Stomach smooth muscle (tissue), 2 donors: ENCODE measurements around the gene MSLN.
"Not testable (repeated sequence)": the region's sequence is repeated elsewhere in the genome, so short reads cannot be mapped to it uniquely, and the experiment has no call there.

Experiments used
- H3K27ac ChIP-seq: one replicate; pipeline ENCODE4 v1.7.0; 2013; ENCODE audit warnings: mild to moderate bottlenecking, low read length, inconsistent platforms
- H3K27me3 ChIP-seq, 2 donors: one replicate each; pipeline ENCODE4 v1.7.0; 2013; ENCODE audit warnings: low read length in 2 of 2; ENCODE audit not compliant: insufficient read depth in 2 of 2, control insufficient read depth in 1 of 2
- H3K36me3 ChIP-seq, 2 donors: one replicate each; pipeline ENCODE4 v1.7.0; 2013; ENCODE audit warnings: low read length in 2 of 2; ENCODE audit not compliant: control insufficient read depth in 2 of 2, insufficient read depth in 2 of 2
- H3K4me1 ChIP-seq: one replicate; pipeline ENCODE4 v1.7.0; 2013; ENCODE audit warnings: low read length; ENCODE audit not compliant: control insufficient read depth, insufficient read depth
- H3K4me3 ChIP-seq, 2 donors: one replicate each; pipeline ENCODE4 v1.7.0; 2013; ENCODE audit warnings: low read length in 2 of 2
- H3K9ac ChIP-seq, 2 donors: one replicate each; pipeline ENCODE4 v1.7.0; 2013; ENCODE audit warnings: low read length in 2 of 2, mild to moderate bottlenecking in 1 of 2
- H3K9me3 ChIP-seq, 2 donors: one replicate each; pipeline ENCODE4 v1.7.0; 2013; ENCODE audit warnings: low read length in 2 of 2; ENCODE audit not compliant: control insufficient read depth in 2 of 2
- donor health status: healthy.
- donor health status: Pancreatic carcinoma.

The MSLN gene

DNA sequence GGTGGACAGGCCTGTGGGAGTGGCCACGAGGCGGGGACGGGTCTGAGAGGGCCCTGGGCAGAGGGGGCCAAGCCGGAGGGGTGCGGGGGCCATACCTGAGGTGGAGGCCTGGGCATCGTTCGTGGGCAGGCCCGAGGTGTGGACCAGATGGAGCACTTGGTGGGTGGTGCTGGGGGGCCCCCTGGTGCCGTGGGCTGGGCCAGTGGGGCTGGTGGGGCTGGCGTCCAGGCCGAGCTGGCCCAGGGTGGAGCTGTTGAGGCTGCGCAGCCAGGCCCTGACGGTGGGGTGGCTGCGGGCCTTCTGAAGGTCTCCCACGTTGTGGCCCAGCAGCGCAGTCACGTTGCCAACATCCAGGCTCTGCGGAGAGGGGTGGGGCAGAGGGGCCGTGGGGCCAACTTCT lies 9.4 kb downstream of the MSLN start:
- Histone ChIP-seq H3K9ac (no peak overlapping the region), H3K4me3 (no peak overlapping the region), H3K4me1 (no peaks in the 10 kb centered on the region), H3K27ac (no peak overlapping the region), H3K9me3 (no peaks in the 10 kb centered on the region), H3K36me3 (no peaks in the 10 kb centered on the region), H3K27me3 (peaks cover 4 to 15% of the 10 kb centered on the region in 2 donors)

DNA sequence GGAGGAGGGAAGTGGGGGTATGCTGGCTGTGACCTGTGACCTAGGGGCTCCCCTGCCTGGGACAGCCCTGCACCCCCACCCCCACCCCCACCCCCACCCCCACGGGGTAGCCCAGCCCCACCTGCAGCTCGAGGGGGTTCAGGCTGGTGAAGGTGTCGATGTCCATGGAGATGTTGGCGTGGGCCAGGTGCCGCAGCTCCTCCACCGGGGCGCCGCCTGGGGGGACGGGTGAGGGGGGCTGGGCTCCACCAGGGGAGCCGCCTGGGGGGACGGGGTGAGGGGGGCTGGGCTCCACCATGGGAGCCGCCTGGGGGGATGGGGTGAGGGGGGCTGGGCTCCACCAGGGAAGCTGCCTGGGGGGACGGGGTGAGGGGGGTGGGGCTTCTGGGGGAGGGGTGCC lies 9.9 kb downstream of the MSLN start:
- H3K9ac ChIP-seq = no peak overlapping the region
- H3K27ac ChIP-seq = no peak overlapping the region
- H3K9me3 ChIP-seq = no peaks in the 10 kb centered on the region
- no peaks in the 10 kb centered on the region for H3K36me3 ChIP-seq
- H3K27me3 ChIP-seq = peaks cover 7 to 15% of the 10 kb centered on the region in 2 donors
- no peak overlapping the region for H3K4me3 ChIP-seq
- H3K4me1 ChIP-seq = no peaks in the 10 kb centered on the region

- Histone ChIP-seq H3K27me3 (peaks cover 8 to 15% of the 10 kb centered on the region in 2 donors), H3K4me3 (no peak overlapping the region), H3K27ac (no peak overlapping the region), H3K36me3 (no peaks in the 10 kb centered on the region), H3K9ac (no peak overlapping the region), H3K9me3 (no peaks in the 10 kb centered on the region), H3K4me1 (no peaks in the 10 kb centered on the region)
Measured at GRCh38 chr16:772959-773358, 12.4 kb downstream of the MSLN start.

DNA sequence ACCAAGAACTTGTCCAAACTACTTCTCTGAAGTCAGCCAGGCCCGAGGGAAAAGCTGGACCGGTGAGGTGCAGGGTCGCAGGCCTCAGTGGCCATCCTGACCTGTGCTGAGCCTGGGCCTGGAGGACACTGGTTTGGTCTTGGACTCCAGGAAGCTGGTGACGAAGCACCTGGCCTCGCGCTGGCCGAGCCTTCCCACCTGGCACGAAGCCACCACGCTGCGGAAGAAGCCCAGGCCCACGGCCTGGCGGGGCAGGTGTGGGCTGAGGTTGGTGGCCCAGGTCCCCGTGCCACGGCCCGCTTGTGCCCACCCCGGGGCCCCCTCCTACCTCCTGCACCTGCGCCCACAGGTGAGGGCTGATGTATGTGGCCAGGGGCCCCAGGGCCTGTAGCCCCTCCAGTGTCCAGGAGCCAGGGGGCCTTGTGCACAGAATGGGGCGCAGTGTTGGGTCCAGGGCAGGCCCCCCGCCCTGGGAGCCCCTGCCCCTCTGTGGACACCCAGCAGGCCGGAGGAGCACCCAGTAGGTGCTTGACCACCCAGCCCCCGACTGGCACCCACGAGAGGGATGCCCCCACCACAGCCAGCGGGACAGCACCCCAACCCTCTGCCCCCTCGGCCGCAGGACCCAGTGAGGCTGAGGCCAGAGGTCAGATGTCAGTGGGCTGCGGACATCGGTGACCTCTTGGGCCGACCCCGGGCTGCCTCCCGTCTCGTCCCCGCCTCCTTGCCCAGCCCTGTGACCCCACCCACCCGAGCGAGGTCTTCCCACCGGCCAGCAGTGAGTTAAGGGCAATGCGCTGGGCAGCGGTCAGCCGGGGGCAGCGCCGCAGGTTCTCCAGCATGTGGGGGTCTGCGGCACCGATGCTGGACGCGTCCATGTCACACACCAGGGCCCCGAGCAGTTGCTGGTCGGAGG lies 13.8 kb downstream of the MSLN start:
- peaks cover 10 to 17% of the 10 kb centered on the region in 2 donors for H3K27me3 ChIP-seq
- no peak overlapping the region for H3K9ac ChIP-seq

DNA sequence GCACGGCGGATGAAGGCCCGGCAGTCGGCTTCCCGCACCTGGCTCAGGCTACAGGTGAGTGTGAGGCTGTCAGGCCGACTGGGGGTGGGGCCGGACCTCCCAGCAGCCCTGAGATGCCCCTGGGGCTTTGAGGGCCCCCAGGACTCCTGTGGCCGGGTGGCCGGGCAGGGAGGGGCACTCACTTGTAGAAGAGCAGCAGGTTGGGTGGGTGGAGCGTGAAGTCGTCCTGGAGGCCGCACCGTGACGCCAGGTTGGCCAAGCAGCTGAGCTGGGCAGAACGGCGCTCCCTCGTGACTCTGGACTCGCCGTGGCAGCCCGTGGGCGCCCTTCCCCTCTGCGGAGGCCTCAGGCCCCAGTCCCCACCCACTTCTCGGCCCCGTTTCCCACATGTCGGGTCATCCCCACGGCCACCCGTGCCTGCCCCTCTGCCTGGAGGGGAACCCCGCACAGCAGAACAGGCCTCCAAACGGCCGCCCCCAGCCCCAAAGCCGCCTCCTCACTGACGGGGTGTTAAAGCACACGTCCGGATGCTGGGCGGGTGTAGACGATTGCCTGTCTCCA lies 14.8 kb downstream of the MSLN start:
- Histone ChIP-seq H3K36me3 (no peaks in the 10 kb centered on the region), H3K4me3 (no peak overlapping the region), H3K9ac (no peak overlapping the region), H3K9me3 (no peaks in the 10 kb centered on the region), H3K4me1 (no peaks in the 10 kb centered on the region), H3K27ac (no peak overlapping the region), H3K27me3 (peaks cover 11 to 15% of the 10 kb centered on the region in 2 donors)

More for the DNA sequence above, 13.8 kb downstream of the MSLN start:
- no peak overlapping the region for H3K4me3 ChIP-seq
- no peak overlapping the region for H3K27ac ChIP-seq
- H3K4me1 ChIP-seq = no peaks in the 10 kb centered on the region
- H3K36me3 ChIP-seq = no peaks in the 10 kb centered on the region
- H3K9me3 ChIP-seq = no peaks in the 10 kb centered on the region

GRCh38 chr16:776298-776697 lies 15.8 kb downstream of the MSLN start:
- H3K4me3 ChIP-seq, H3K9ac ChIP-seq, H3K36me3 ChIP-seq, H3K9me3 ChIP-seq, H3K4me1 ChIP-seq, H3K27ac ChIP-seq: not testable (repeated sequence)
- H3K27me3 ChIP-seq = peaks cover 21 to 22% of the 10 kb centered on the region in 2 donors

DNA sequence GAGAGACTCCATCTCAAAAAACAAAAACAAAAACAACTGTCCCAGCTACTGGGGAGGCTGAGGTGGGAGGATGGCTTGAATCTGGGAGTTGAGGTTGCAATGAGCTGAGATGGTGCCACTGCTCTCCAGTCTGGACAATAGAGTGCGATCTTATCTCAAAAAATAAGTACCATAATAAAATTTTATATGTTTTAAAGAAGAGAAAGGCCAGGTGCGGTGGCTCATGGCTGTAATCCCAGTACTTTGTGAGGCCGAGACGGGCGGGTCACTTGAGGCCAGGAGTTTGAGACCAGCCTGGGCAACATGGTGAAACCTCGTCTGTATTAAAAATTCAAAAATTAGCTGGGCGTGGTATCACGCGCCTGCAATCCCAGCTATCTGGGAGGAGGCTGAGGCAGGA lies 16.3 kb downstream of the MSLN start:
- Histone ChIP-seq H3K4me1 (no peaks in the 10 kb centered on the region), H3K9ac (no peak overlapping the region), H3K27me3 (peaks cover 24 to 27% of the 10 kb centered on the region in 2 donors), H3K36me3 (no peaks in the 10 kb centered on the region), H3K9me3 (no peaks in the 10 kb centered on the region), H3K27ac (no peak overlapping the region), H3K4me3 (no peak overlapping the region)

DNA sequence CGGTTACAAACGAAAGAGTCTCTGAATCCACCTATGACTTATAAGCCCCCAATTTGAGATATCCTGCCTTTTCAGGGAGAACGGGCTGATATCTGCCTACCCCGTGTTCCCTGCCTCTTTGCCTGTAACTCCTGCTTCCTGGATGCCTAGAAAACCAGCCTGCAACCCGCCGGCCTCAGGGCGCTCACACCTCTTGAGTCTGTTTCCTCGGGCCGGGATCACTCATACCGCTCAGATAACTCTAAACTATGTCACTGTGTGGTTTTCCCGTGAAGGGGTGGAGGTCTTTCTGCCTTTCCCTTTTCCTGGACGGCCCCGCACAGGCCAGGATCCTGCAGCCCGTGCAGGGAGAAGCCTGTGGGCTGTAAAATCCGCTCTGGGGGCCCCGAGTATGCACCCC lies 17.3 kb downstream of the MSLN start:
- no peaks in the 10 kb centered on the region for H3K36me3 ChIP-seq

GRCh38 chr16:778447-778846 lies 17.9 kb downstream of the MSLN start:
- no peaks in the 10 kb centered on the region for H3K9me3 ChIP-seq
- no peak overlapping the region for H3K27ac ChIP-seq
- H3K9ac ChIP-seq = no peak overlapping the region
- H3K36me3 ChIP-seq = no peaks in the 10 kb centered on the region
- peaks cover 1% of the 10 kb centered on the region for H3K4me1 ChIP-seq
- H3K27me3 ChIP-seq = peaks cover 32 to 41% of the 10 kb centered on the region in 2 donors
- no peak overlapping the region for H3K4me3 ChIP-seq

More for the DNA sequence above, 17.3 kb downstream of the MSLN start:
- no peaks in the 10 kb centered on the region for H3K4me1 ChIP-seq
- H3K9me3 ChIP-seq = no peaks in the 10 kb centered on the region
- H3K27me3 ChIP-seq = peaks cover 28 to 35% of the 10 kb centered on the region in 2 donors
- no peak overlapping the region for H3K4me3 ChIP-seq
- H3K27ac ChIP-seq = no peak overlapping the region
- no peak overlapping the region for H3K9ac ChIP-seq

DNA sequence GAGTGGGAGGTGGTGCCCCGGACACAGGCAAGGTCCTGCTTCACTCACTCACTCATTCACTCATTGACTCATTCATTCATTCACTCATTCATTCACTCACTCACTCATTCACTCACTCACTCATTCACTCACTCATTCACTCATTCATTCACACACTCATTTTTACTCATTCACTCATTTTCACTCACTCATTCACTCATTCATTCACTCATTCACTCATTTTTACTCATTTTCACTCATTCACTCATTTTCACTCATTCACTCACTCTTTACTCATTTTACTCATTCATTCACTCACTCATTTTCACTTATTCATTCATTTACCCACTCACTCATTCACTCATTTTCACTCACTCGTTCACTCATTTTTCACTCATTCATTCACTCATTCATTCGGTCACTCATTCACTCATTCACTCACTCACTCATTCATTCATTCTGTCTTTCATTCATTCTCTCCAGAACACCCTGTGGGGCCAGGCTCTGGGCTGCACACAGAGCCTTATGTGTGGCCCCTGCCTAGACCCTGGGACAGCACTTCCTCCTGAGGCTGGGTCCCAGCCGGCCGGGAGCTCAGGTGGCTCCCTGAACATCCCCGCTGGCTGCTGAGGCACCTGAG lies 18.5 kb downstream of the MSLN start:
- Histone ChIP-seq H3K9ac (no peak overlapping the region), H3K36me3 (no peaks in the 10 kb centered on the region), H3K4me1 (peaks cover 7% of the 10 kb centered on the region), H3K4me3 (no peak overlapping the region), H3K27ac (no peak overlapping the region), H3K27me3 (peaks cover 30 to 43% of the 10 kb centered on the region in 2 donors), H3K9me3 (no peaks in the 10 kb centered on the region)
